ENCODE data around the gene KLHL12.

The KLHL12 gene

GRCh38 chr1:202967684-202968281, 40.7 kb upstream of the KLHL12 start:
- no peak for DNase-seq (ENCODE audit: extremely low read depth, low read depth)

GRCh38 chr1:202966006-202966898, 39.2 kb upstream of the KLHL12 start:
- no peak for DNase-seq (ENCODE audit: extremely low read depth, low read depth)
- TF ChIP-seq CTCF (IDR thresholded peaks at IDR 0.05; ENCODE audit: low read depth, low read length, missing control alignments): no peak
- peak overlapping the region; percentile 80 for H3K4me3 ChIP-seq (replicated peaks; ENCODE audit: low read depth, low read length)

More at GRCh38 chr1:202967684-202968281, 40.7 kb upstream of the KLHL12 start:
- H3K4me3 ChIP-seq (replicated peaks; ENCODE audit: low read depth, low read length): peak overlapping the region; percentile 80
- TF ChIP-seq CTCF (IDR thresholded peaks at IDR 0.05; ENCODE audit: low read depth, low read length, missing control alignments): no peak

- TF ChIP-seq CTCF (IDR thresholded peaks at IDR 0.05; ENCODE audit: low read depth, low read length, missing control alignments): no peak
- DNase-seq (ENCODE audit: extremely low read depth, low read depth): no peak
- H3K4me3 ChIP-seq (replicated peaks; ENCODE audit: low read depth, low read length): no peak overlapping the region
These were observed 38.4 kb upstream of the KLHL12 start for GRCh38 chr1:202965422-202965821.

GRCh38 chr1:202964791-202965410, 37.9 kb upstream of the KLHL12 start:
- TF ChIP-seq CTCF (IDR thresholded peaks at IDR 0.05; ENCODE audit: low read depth, low read length, missing control alignments): no peak
- no peak overlapping the region for H3K4me3 ChIP-seq (replicated peaks; ENCODE audit: low read depth, low read length)
- no peak for DNase-seq (ENCODE audit: extremely low read depth, low read depth)

GRCh38 chr1:202961220-202961880, 34.3 kb upstream of the KLHL12 start:
- DNase-seq (ENCODE audit: extremely low read depth, low read depth): no peak
- no peak overlapping the region for H3K4me3 ChIP-seq (replicated peaks; ENCODE audit: low read depth, low read length)
- no peak for TF ChIP-seq CTCF (IDR thresholded peaks at IDR 0.05; ENCODE audit: low read depth, low read length, missing control alignments)

GRCh38 chr1:202959276-202959620, 32.2 kb upstream of the KLHL12 start:
- H3K4me3 ChIP-seq (replicated peaks; ENCODE audit: low read depth, low read length): no peak overlapping the region
- DNase-seq (ENCODE audit: extremely low read depth, low read depth): peak; percentile 36
- TF ChIP-seq CTCF (IDR thresholded peaks at IDR 0.05; ENCODE audit: low read depth, low read length, missing control alignments): no peak
